Neuronal stem cell (in vitro differentiated cells): ENCODE data around the gene IL31.

Experiments
- DNase-seq: peaks from one replicate; pipeline ENCODE4 v3.0.0-alpha.2; 2013; ENCODE audit warnings: low spot score
- H2AFZ ChIP-seq: one replicate; pipeline ENCODE4 v1.6.1; 2013; ENCODE audit warnings: mild to moderate bottlenecking, low read length, inconsistent platforms
- H2AK5ac ChIP-seq: 2 replicates; pipeline ENCODE4 v1.6.1; 2013; ENCODE audit warnings: low read depth, mild to moderate bottlenecking, inconsistent platforms, low read length, moderate library complexity, mixed read lengths
- H2BK120ac ChIP-seq: 2 replicates; pipeline ENCODE4 v1.6.1; 2013; ENCODE audit warnings: low read depth, mild to moderate bottlenecking, inconsistent platforms, low read length, moderate library complexity, mixed read lengths
- H2BK12ac ChIP-seq: one replicate; pipeline ENCODE4 v1.6.1; 2013; ENCODE audit warnings: low read length, inconsistent platforms
- H2BK15ac ChIP-seq: 2 replicates; pipeline ENCODE4 v1.6.1; 2013; ENCODE audit warnings: mild to moderate bottlenecking, low read length, inconsistent platforms, mixed read lengths
- H2BK5ac ChIP-seq: one replicate; pipeline ENCODE4 v1.6.1; 2013; ENCODE audit warnings: inconsistent platforms, mild to moderate bottlenecking, low read length, moderate library complexity
- H3K14ac ChIP-seq: one replicate; pipeline ENCODE4 v1.6.1; 2013; ENCODE audit warnings: low read length, inconsistent platforms
- H3K18ac ChIP-seq: 2 replicates; pipeline ENCODE4 v1.6.1; 2013; ENCODE audit warnings: low read length, inconsistent platforms
- H3K23ac ChIP-seq: 2 replicates; pipeline ENCODE4 v1.6.1; 2013; ENCODE audit warnings: low read depth, mild to moderate bottlenecking, mixed read lengths, low read length, inconsistent platforms; ENCODE audit not compliant: poor library complexity
- H3K27ac ChIP-seq: replicated peaks from 3 replicates; pipeline ENCODE4 v1.5.1; 2013; ENCODE audit warnings: low read length, inconsistent platforms
- H3K27me3 ChIP-seq, 3 experiments: 2 replicates each; pipeline ENCODE4 v1.6.1; 2013; ENCODE audit warnings: low read length in 3 of 3, mild to moderate bottlenecking in 2 of 3, inconsistent platforms in 1 of 3, low read depth in 1 of 3, mixed read lengths in 1 of 3, moderate library complexity in 1 of 3; ENCODE audit not compliant: control insufficient read depth in 3 of 3, insufficient read depth in 3 of 3
- H3K36me3 ChIP-seq, 2 donors: replicated peaks in 1 of 2; 2 replicates each; pipeline ENCODE4 v1.6.1; 2013; ENCODE audit warnings: low read length in 2 of 2; ENCODE audit not compliant: control insufficient read depth in 2 of 2, insufficient read depth in 2 of 2
- H3K4ac ChIP-seq: 2 replicates; pipeline ENCODE4 v1.6.1; 2013; ENCODE audit warnings: inconsistent platforms, mild to moderate bottlenecking, low read length, moderate library complexity
- H3K4me1 ChIP-seq, 2 donors: 1 replicate in 1 of 2; 2 replicates in 1 of 2; pipeline ENCODE4 v1.6.1; 2013; ENCODE audit warnings: low read length in 2 of 2, low read depth in 1 of 2; ENCODE audit not compliant: control insufficient read depth in 2 of 2, insufficient read depth in 1 of 2
- H3K4me2 ChIP-seq: one replicate; pipeline ENCODE4 v1.6.1; 2013; ENCODE audit warnings: mild to moderate bottlenecking, low read length, inconsistent platforms; ENCODE audit not compliant: insufficient read depth, poor library complexity, severe bottlenecking
- H3K4me3 ChIP-seq, 2 donors: 2 replicates each; pipeline ENCODE4 v1.5.1; 2013; ENCODE audit warnings: low read length in 2 of 2, mild to moderate bottlenecking in 2 of 2, inconsistent platforms in 1 of 2, moderate library complexity in 1 of 2
- H3K79me1 ChIP-seq: one replicate; pipeline ENCODE4 v1.6.1; 2013; ENCODE audit warnings: low read depth, mild to moderate bottlenecking, inconsistent platforms, low read length, moderate library complexity
- H3K9ac ChIP-seq: one replicate; pipeline ENCODE4 v1.6.1; 2013; ENCODE audit warnings: mild to moderate bottlenecking, low read depth, low read length, inconsistent platforms; ENCODE audit not compliant: poor library complexity
- H3K9me3 ChIP-seq, 2 donors: replicated peaks in 1 of 2; 2 replicates each; pipeline versions ENCODE3 to v1.6.1; 2013; ENCODE audit warnings: low read length in 2 of 2, mild to moderate bottlenecking in 2 of 2, inconsistent platforms in 1 of 2, low read depth in 1 of 2, mixed read lengths in 1 of 2, moderate library complexity in 1 of 2; ENCODE audit not compliant: control insufficient read depth in 2 of 2, insufficient read depth in 1 of 2
- H4K8ac ChIP-seq: one replicate; pipeline ENCODE4 v1.6.1; 2013; ENCODE audit warnings: low read depth, mild to moderate bottlenecking, inconsistent platforms, low read length, moderate library complexity
- H4K91ac ChIP-seq: one replicate; pipeline ENCODE4 v1.6.1; 2013; ENCODE audit warnings: low read length, low read depth, mild to moderate bottlenecking, inconsistent platforms; ENCODE audit not compliant: poor library complexity
- WGBS, 2 donors: extraction: QIAGEN DNeasy Blood & Tissue Kit; methylation state at CpG; one replicate each; pipeline ENCODE4 v1.1.7; 2013; ENCODE audit warnings: missing lambda C conversion rate in 2 of 2, mixed read lengths in 1 of 2; ENCODE audit not compliant: insufficient read length in 2 of 2, insufficient replicate concordance in 1 of 2; ENCODE audit errors: extremely low coverage in 2 of 2; 5-methylcytosine and 5-hydroxymethylcytosine counted together

IL31 gene

GRCh38 chr12:122135437-122136031 lies 38.5 kb downstream of the IL31 start:
- Histone ChIP-seq H2AK5ac (no peak overlapping the region), H2BK12ac (no peak overlapping the region), H3K9ac (peak overlapping the region; percentile 54), H4K8ac (peak overlapping the region; percentile 7), H2BK120ac (no peak overlapping the region), H3K27me3 (no peaks in the 10 kb centered on the region), H2AFZ (no peak overlapping the region), H2BK15ac (no peak overlapping the region), H3K4me3 (no peak overlapping the region), H3K14ac (no peak overlapping the region), H3K27ac (no peak overlapping the region), H3K18ac (peak overlapping the region; percentile 34), H3K36me3 (peaks cover 8 to 69% of the 10 kb centered on the region in 2 donors), H3K79me1 (no peaks in the 10 kb centered on the region), H3K9me3 (no peaks in the 10 kb centered on the region), H3K23ac (peak overlapping the region; percentile 49), H3K4ac (peak overlapping the region; percentile 29), H4K91ac (no peak overlapping the region), H3K4me1 (peaks cover 0 to 5% of the 10 kb centered on the region in 2 donors), H2BK5ac (no peak overlapping the region), H3K4me2 (no peak overlapping the region)
- WGBS, 2 donors = no CpG with 5 or more reads among the region's 18 CpGs
- DNase-seq = no peak

GRCh38 chr12:122133192-122133950 lies 40.6 kb downstream of the IL31 start:
- Histone ChIP-seq H3K36me3 (peaks cover 16 to 76% of the 10 kb centered on the region in 2 donors), H3K14ac (no peak overlapping the region), H2BK5ac (no peak overlapping the region), H2BK120ac (no peak overlapping the region), H3K4me2 (no peak overlapping the region), H3K4me1 (peaks cover 0 to 5% of the 10 kb centered on the region in 2 donors), H3K4ac (no peak overlapping the region), H4K91ac (no peak overlapping the region), H2BK12ac (no peak overlapping the region), H3K79me1 (no peaks in the 10 kb centered on the region), H3K4me3 (no peak overlapping the region), H3K9me3 (no peaks in the 10 kb centered on the region), H3K9ac (no peak overlapping the region), H3K27ac (no peak overlapping the region), H3K18ac (no peak overlapping the region), H2BK15ac (no peak overlapping the region), H4K8ac (no peak overlapping the region), H3K23ac (peak overlapping the region; percentile 57), H3K27me3 (no peaks in the 10 kb centered on the region), H2AK5ac (no peak overlapping the region), H2AFZ (no peak overlapping the region)
- DNase-seq = no peak
- WGBS, 2 donors = no CpG with 5 or more reads among the region's 28 CpGs

GRCh38 chr12:122130150-122130549 lies 43.9 kb downstream of the IL31 start:
- Histone ChIP-seq H3K23ac (peak overlapping the region; percentile 23), H3K4ac (no peak overlapping the region), H3K14ac (no peak overlapping the region), H3K27me3 (no peaks in the 10 kb centered on the region), H2BK5ac (no peak overlapping the region), H3K36me3 (peaks cover 14 to 69% of the 10 kb centered on the region in 2 donors), H4K8ac (no peak overlapping the region), H2AK5ac (no peak overlapping the region), H2AFZ (no peak overlapping the region), H3K18ac (no peak overlapping the region), H3K4me2 (no peak overlapping the region), H3K4me1 (no peaks in the 10 kb centered on the region), H3K9me3 (no peaks in the 10 kb centered on the region), H3K9ac (no peak overlapping the region), H2BK120ac (no peak overlapping the region), H4K91ac (no peak overlapping the region), H3K27ac (no peak overlapping the region), H3K79me1 (no peaks in the 10 kb centered on the region), H3K4me3 (no peak overlapping the region), H2BK15ac (no peak overlapping the region), H2BK12ac (no peak overlapping the region)
- WGBS, 2 donors = no CpG with 5 or more reads among the region's 17 CpGs
- DNase-seq = no peak

GRCh38 chr12:122129131-122129530 lies 44.9 kb downstream of the IL31 start:
- H4K8ac ChIP-seq = peak overlapping the region; percentile 27
- H3K27me3 ChIP-seq = no peaks in the 10 kb centered on the region
- H3K4me2 ChIP-seq = no peak overlapping the region
- no peak overlapping the region for H2BK12ac ChIP-seq
- no peak overlapping the region for H4K91ac ChIP-seq
- DNase-seq = no peak
- no peak overlapping the region for H2BK5ac ChIP-seq
- H2BK15ac ChIP-seq = no peak overlapping the region
- H3K14ac ChIP-seq = no peak overlapping the region
- peaks cover 14 to 65% of the 10 kb centered on the region in 2 donors for H3K36me3 ChIP-seq
- no peak overlapping the region for H3K4me3 ChIP-seq
- H3K4ac ChIP-seq = no peak overlapping the region
- H3K9me3 ChIP-seq = no peaks in the 10 kb centered on the region
- no peak overlapping the region for H2AFZ ChIP-seq
- no peaks in the 10 kb centered on the region for H3K79me1 ChIP-seq
- no peaks in the 10 kb centered on the region for H3K4me1 ChIP-seq
- H3K23ac ChIP-seq = no peak overlapping the region
- no peak overlapping the region for H2AK5ac ChIP-seq
- no peak overlapping the region for H3K9ac ChIP-seq
- no peak overlapping the region for H3K27ac ChIP-seq
- WGBS, 2 donors = no CpG with 5 or more reads among the region's 13 CpGs
- peak overlapping the region; percentile 13 for H3K18ac ChIP-seq
- no peak overlapping the region for H2BK120ac ChIP-seq
